ENCODE data around the gene PCDH1.

Gene PCDH1

DNA sequence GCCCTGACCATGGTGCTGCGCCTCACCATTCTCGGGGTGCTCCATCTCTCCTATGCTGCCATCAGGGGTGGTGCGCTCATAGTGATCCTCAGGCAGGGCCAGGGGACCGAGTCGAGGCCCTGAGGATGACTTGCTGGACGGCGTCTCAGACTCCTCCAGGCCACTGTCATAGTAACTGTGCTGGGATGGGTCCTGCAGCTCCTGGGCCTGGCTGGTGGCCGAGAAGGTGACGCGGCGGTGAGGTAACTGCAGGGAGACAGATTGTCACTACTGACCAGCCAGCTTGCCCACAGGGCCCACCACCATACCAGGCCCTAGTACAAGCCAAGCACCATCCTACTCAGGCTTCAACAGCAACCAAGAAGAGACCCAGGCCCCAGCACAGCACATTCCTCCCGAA lies 21.0 kb downstream of the PCDH1 start:
- DNase-seq (ENCODE audit: low read depth), result no peak
- H3K4me3 ChIP-seq (ENCODE audit: low read depth, low read length), result no peak overlapping the region
- TF ChIP-seq MYC (IDR thresholded peaks at IDR 0.05; ENCODE audit: low read depth, low read length) (no peak), POLR2A (IDR thresholded peaks at IDR 0.05; ENCODE audit: extremely low read depth, insufficient read length) (no peak)
- TF ChIP-seq, protein P1, sequence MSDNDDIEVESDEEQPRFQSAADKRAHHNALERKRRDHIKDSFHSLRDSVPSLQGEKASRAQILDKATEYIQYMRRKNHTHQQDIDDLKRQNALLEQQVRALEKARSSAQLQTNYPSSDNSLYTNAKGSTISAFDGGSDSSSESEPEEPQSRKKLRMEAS (IDR thresholded peaks at IDR 0.05; ENCODE audit: low read depth, low read length), result no peak
- TF ChIP-seq, protein P2, sequence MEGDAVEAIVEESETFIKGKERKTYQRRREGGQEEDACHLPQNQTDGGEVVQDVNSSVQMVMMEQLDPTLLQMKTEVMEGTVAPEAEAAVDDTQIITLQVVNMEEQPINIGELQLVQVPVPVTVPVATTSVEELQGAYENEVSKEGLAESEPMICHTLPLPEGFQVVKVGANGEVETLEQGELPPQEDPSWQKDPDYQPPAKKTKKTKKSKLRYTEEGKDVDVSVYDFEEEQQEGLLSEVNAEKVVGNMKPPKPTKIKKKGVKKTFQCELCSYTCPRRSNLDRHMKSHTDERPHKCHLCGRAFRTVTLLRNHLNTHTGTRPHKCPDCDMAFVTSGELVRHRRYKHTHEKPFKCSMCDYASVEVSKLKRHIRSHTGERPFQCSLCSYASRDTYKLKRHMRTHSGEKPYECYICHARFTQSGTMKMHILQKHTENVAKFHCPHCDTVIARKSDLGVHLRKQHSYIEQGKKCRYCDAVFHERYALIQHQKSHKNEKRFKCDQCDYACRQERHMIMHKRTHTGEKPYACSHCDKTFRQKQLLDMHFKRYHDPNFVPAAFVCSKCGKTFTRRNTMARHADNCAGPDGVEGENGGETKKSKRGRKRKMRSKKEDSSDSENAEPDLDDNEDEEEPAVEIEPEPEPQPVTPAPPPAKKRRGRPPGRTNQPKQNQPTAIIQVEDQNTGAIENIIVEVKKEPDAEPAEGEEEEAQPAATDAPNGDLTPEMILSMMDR (IDR thresholded peaks at IDR 0.05; ENCODE audit: low read depth, low read length), result no peak

DNA sequence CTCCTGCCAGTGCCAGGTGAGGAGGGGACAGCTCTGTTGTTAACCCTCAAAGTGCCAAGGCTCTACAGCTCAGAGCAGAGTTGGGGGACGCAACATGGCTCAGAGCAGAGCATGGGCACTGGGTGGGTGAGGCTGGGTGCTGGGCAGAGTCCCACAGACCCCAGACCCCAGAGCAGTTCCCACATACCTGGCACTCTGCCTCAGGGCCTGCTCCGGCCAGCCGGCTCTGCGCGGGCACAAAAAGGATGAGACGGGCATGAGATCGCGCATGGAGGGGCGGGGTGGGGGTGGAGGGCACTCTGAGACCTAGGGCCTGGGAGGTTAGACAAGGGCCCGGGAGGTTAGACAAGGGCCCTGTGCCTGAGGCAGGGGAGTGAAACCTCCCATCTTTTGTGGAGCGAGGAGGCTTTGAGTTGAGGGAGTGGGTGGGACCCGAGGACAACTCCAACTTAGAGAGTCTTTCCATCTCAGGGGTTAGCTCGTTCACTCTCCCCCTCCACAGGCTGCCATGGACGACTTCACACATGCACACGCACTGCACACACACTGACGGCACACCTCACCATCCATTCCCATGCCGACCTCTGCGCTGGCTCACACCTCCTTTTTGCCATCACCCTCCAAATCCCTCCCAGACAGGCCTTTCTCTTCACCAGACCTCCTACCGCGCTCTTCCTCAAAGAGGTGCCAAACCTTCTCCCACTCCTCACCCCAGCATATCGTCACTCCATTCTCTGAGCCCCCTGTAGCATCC lies 22.0 kb downstream of the PCDH1 start:
- no peak for DNase-seq (ENCODE audit: low read depth)
- no peak overlapping the region for H3K4me3 ChIP-seq (ENCODE audit: low read depth, low read length)
- TF ChIP-seq MYC (IDR thresholded peaks at IDR 0.05; ENCODE audit: low read depth, low read length), result no peak
- no peak for TF ChIP-seq POLR2A (IDR thresholded peaks at IDR 0.05; ENCODE audit: extremely low read depth, insufficient read length)
- TF ChIP-seq, protein P1 (IDR thresholded peaks at IDR 0.05; ENCODE audit: low read depth, low read length), result no peak
- TF ChIP-seq, protein P2 (IDR thresholded peaks at IDR 0.05; ENCODE audit: low read depth, low read length), result no peak

DNA sequence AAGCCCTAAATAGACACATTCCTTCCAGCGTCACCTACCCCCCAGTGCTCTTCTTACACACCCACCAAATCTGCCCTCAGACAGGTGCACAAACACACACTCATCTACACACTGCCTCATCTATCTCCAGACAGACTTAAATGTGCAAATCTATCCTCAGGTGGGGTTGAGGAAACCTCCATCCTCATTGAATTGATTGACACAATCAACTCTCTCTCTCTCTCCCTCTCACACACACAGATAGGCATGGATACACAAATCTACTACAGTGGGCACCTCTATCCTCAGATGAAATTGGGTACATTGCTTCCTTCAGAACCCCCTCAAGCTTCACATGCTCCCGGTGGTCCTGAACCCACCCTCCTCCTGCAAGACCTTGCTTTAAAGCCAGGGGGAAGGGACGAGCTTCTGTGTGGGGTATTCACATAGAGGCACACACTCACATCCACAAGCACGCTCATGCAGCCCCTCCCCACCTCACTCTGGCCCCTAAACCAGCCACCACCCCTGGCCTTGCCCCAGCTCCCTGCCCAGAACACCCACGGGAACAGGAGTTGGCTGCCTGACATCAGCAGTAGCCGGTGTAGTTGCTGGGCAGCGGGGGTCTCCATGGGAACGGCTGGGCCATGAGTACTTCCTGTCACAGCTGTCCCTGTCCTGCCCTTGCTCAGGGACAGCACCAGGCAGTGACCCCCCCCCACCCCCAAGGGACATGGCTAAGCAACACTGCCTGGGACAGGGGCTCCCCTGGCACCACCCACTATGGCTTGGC lies 22.8 kb downstream of the PCDH1 start:
- DNase-seq (ENCODE audit: low read depth), result no peak
- TF ChIP-seq, protein P1 (IDR thresholded peaks at IDR 0.05; ENCODE audit: low read depth, low read length), result no peak
- TF ChIP-seq MYC (IDR thresholded peaks at IDR 0.05; ENCODE audit: low read depth, low read length) (no peak), POLR2A (IDR thresholded peaks at IDR 0.05; ENCODE audit: extremely low read depth, insufficient read length) (no peak)
- TF ChIP-seq, protein P2 (IDR thresholded peaks at IDR 0.05; ENCODE audit: low read depth, low read length), result no peak

DNA sequence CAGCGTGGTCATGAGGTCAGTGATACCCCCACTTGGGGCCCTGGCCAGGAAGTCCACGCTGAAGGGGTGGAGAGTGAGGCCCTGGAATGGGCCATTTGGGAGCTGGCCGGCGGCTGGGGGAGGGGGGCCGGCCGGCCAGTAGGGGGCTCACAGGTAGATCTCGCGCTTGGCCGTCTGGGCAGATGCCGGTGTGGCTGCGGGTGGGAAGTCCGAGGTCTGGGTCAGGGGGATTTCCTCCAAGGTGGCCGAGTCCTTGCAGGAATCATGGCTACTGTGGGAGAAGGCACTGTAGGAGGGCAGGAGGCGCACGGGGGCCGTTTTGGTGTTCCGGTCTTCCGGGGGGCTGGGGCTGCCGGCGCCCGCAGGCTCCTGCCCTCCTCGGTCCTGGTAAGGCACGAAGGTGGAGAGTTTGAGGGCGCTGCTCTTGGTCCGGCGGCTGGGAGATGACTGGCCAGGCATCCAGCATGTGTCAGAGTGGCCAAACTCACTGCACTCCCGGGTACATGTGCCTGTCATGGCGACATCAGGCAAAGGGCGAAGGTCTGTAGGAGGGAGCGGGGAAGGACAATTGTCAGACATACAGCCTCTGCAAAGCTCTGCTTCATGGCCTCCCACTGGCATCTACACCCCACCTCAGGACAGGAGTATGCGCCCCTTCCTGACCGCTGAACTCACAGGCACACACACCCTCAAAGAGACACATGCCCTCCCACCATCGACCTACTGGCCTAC lies 24.1 kb downstream of the PCDH1 start:
- TF ChIP-seq, protein P1 (IDR thresholded peaks at IDR 0.05; ENCODE audit: low read depth, low read length), result no peak
- TF ChIP-seq MYC (IDR thresholded peaks at IDR 0.05; ENCODE audit: low read depth, low read length) (no peak), POLR2A (IDR thresholded peaks at IDR 0.05; ENCODE audit: extremely low read depth, insufficient read length) (no peak)
- TF ChIP-seq, protein P2 (IDR thresholded peaks at IDR 0.05; ENCODE audit: low read depth, low read length), result no peak
- no peak overlapping the region for H3K4me3 ChIP-seq (ENCODE audit: low read depth, low read length)
- no peak for DNase-seq (ENCODE audit: low read depth)

More for the DNA sequence above, 22.8 kb downstream of the PCDH1 start:
- no peak overlapping the region for H3K4me3 ChIP-seq (ENCODE audit: low read depth, low read length)

DNA sequence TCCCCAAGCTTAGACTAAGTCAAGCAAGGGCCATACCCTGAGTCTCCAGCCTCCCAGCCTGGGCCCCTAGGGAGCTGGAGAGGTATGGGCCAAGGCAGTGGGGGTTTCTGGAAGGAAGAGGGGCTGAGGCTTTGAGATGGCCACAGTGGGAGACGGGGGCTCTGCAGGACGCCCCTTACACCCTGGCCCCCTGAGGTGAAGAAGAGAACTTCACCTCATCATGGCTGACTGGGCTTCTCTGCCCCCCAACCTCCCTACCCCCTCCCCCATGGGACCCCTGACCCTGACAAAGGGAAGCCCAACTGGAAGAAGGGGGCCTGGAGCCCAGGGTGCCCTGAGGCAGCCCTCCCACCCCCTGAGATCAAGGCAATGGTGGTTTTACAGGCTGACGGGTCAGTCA lies 25.8 kb downstream of the PCDH1 start:
- TF ChIP-seq MYC (IDR thresholded peaks at IDR 0.05; ENCODE audit: low read depth, low read length) (no peak), POLR2A (IDR thresholded peaks at IDR 0.05; ENCODE audit: extremely low read depth, insufficient read length) (no peak)
- TF ChIP-seq, protein P1 (IDR thresholded peaks at IDR 0.05; ENCODE audit: low read depth, low read length), result no peak
- TF ChIP-seq, protein P2 (IDR thresholded peaks at IDR 0.05; ENCODE audit: low read depth, low read length), result no peak
- DNase-seq (ENCODE audit: low read depth), result no peak
- H3K4me3 ChIP-seq (ENCODE audit: low read depth, low read length), result no peak overlapping the region
